GM23338 (cell line): ENCODE results near the gene CNRIP1.

Source experiments
- CTCF ChIP-seq, 2 experiments: fragments of 200-600 bp in 1 of 2; sonication (generic) in 1 of 2; conservative IDR thresholded peaks; 2 replicates each; pipeline versions ENCODE4 v1.5.1 to v1.6.1; 2016 to 2017; ENCODE audit warnings: antibody characterized with exemption in 2 of 2, low read depth in 2 of 2, mild to moderate bottlenecking in 2 of 2, moderate library complexity in 1 of 2
- ETS1 ChIP-seq: IDR thresholded peaks from 2 replicates; pipeline ENCODE4 v1.6.1; 2016; ENCODE audit warnings: antibody characterized with exemption
- EZH2 ChIP-seq: fragments of 200-600 bp; sonication (generic); IDR thresholded peaks from one replicate; pipeline ENCODE4 v1.8.0; 2017; ENCODE audit warnings: antibody characterized with exemption, mild to moderate bottlenecking, low read depth; ENCODE audit not compliant: unreplicated experiment
- JUNB ChIP-seq: IDR thresholded peaks from one replicate; pipeline ENCODE4 v1.6.1; 2016; ENCODE audit warnings: antibody characterized with exemption; ENCODE audit not compliant: unreplicated experiment
- POLR2AphosphoS5 ChIP-seq: IDR thresholded peaks from 2 replicates; pipeline ENCODE4 v1.6.1; 2016; ENCODE audit warnings: antibody characterized with exemption, low read depth

- no peak for TF ChIP-seq JUNB
- TF ChIP-seq EZH2, result no peak
- no peak for TF ChIP-seq CTCF (conservative IDR thresholded peaks at IDR 0.05; ENCODE audit: low read depth in 2 of 2)
- no peak for TF ChIP-seq POLR2AphosphoS5
- no peak for TF ChIP-seq ETS1
These were observed 28.8 kb downstream of the CNRIP1 start for GRCh38 chr2:68290901-68291300.
